Measurements from ENCODE around the gene ATG13. TPM values are rescaled to one million over a fixed set of nuclear protein-coding genes. Genes with fewer than 3 reads are reported as not detected.

The ATG13 gene
- total and polyA plus RNA-seq, 2 of the 4 experiments (the other 2 are of a cell fraction) = 43.0 to 49.7 TPM

DNA sequence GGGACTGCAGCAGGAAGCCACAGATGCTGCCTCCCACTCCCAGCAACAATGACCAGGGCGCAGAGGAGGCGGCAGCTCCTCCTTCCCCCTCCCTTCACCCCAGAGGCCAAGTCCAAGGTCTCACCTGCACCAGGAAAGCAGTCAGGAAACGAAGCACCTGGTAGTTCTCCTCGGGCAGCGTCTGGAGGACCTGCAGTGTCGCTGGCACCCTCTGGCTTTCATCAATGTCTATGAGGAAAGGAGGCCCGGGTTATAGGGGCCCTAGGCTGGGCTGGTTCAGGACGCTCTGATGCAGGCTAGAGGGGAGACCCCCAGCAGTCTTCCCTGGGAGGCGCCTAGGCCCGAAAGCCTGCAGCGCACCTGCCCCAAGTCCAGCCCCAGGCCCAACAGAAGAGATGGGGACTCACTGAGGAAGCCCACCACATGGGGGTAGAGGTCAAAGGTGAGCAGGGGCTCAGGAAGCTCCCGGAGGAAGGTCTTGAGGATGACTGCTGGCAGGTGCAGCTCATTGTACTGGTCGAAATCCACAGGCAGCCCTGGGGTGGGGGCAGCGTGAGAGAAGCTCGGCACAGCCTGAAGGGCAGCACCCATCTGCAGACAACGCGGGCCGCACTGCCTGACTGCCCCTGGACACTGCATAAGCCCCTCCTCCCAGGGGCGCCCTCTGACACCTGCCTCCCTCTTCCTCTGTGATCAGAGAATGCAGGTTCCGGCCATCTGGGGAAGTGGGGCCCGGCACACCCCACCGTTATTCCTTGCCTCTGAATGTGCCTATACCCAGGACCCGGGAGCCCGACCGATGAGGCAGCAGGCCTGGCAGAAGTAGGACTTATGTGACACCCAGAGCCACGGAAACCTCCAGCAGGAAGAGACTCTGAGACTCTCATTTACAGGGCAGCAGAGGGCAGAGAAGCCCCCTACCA, 62.1 kb downstream of the ATG13 start:
- Histone ChIP-seq H2BK15ac (ENCODE audit: low read depth, low read length) (no peak overlapping the region), H3K9me3 (ENCODE audit: control insufficient read depth, insufficient read depth, low read length) (no peaks in the 10 kb centered on the region), H3K27ac (ENCODE audit: insufficient read depth, low read length) (no peak overlapping the region), H2BK20ac (ENCODE audit: low read depth, low read length) (no peak overlapping the region), H3K9me1 (ENCODE audit: insufficient read depth, low read length) (peaks cover 14% of the 10 kb centered on the region; the same call in 1 of the 2 replicates), H3K18ac (ENCODE audit: low read depth, low read length) (no peak overlapping the region), H3K4me2 (ENCODE audit: low read depth, low read length) (no peak overlapping the region), H3K9ac (ENCODE audit: low read depth, low read length) (no peak overlapping the region), H3K36me3 (ENCODE audit: control insufficient read depth, insufficient read depth, low read length) (peaks cover 58% of the 10 kb centered on the region), H2AK5ac (ENCODE audit: low read depth, low read length) (no peak overlapping the region), H4K20me1 (ENCODE audit: insufficient read depth, low read length) (peaks cover 9% of the 10 kb centered on the region; the same call in 1 of the 2 replicates), H4K5ac (ENCODE audit: low read depth, low read length) (no peak overlapping the region), H3K4ac (ENCODE audit: low read depth, low read length) (no peak overlapping the region), H2AK9ac (replicated peaks; ENCODE audit: low read depth, low read length, poor library complexity) (no peak overlapping the region), H2AFZ (replicated peaks; ENCODE audit: low read length, poor library complexity) (no peak overlapping the region), H3K14ac (replicated peaks; ENCODE audit: low read depth, low read length) (no peak overlapping the region), H3K27me3 (ENCODE audit: control insufficient read depth, insufficient read depth, low read length) (no peaks in the 10 kb centered on the region), H4K8ac (ENCODE audit: low read depth in 2 of 2, low read length in 2 of 2) (no peak overlapping the region), H3K56ac (ENCODE audit: extremely low read depth, insufficient read depth, low read length) (no peak overlapping the region), H2BK120ac (ENCODE audit: low read depth, low read length) (no peak overlapping the region), H4K91ac (ENCODE audit: insufficient read depth, low read depth, low read length) (no peak overlapping the region), H2BK5ac (ENCODE audit: low read depth, low read length, poor library complexity, severe bottlenecking) (no peak overlapping the region), H3K4me3 (ENCODE audit: insufficient read depth, low read depth, low read length) (no peak overlapping the region), H3K79me1 (ENCODE audit: low read depth in 1 of 2, low read length in 2 of 2) (peaks cover 3 to 24% of the 10 kb centered on the region in 2 experiments; a peak in 3 of 4 replicates), H3K4me1 (ENCODE audit: control insufficient read depth, insufficient read depth, low read length) (peaks cover 12% of the 10 kb centered on the region), H3K23ac (ENCODE audit: low read depth, low read length) (no peak overlapping the region)
- ATAC-seq (ENCODE audit: low read depth) = no peak
- 97% methylated on average over 6 of the region's 26 CpGs; no CpG with 5 or more reads in 1 of the 2 experiments for WGBS, 2 experiments (ENCODE audit: extremely low coverage in 2 of 2, insufficient read length in 1 of 2)
- intact Hi-C loops (cut with micrococcal nuclease) (loop anchor here (10.0 kb wide), 1 partner anchor 295 kb away; the partner anchor contains the start of gene MDK), in situ Hi-C loops (cut with MboI; ENCODE audit: low sequenced_read_pairs) (no loop called here), dilution Hi-C loops (cut with HindIII; ENCODE audit: low sequenced_read_pairs, unreplicated experiment) (no loop called here)
- POLR2A ChIA-PET (ENCODE audit: unreplicated experiment) = no interaction called here
- CTCF ChIA-PET = no interaction called here
- DNase-seq = no peak
- no TSS peak for BruUV-seq (replicated peaks)
- TF ChIP-seq POLR2A (IDR thresholded peaks at IDR 0.05; ENCODE audit: low read depth, low read length) (no peak), NFE2L2 (IDR thresholded peaks at IDR 0.05; ENCODE audit: low read depth, low read length) (no peak), FOS (IDR thresholded peaks at IDR 0.05; ENCODE audit: low read depth, low read length) (no peak), RCOR1 (IDR thresholded peaks at IDR 0.05; ENCODE audit: insufficient replicate concordance, low read length) (no peak), RFX5 (IDR thresholded peaks at IDR 0.05; ENCODE audit: low read depth, low read length) (no peak), CEBPB (IDR thresholded peaks at IDR 0.05; ENCODE audit: low read depth, low read length) (no peak), RAD21 (IDR thresholded peaks at IDR 0.05; ENCODE audit: low read length) (no peak), SMC3 (IDR thresholded peaks at IDR 0.05; ENCODE audit: low read depth, low read length) (no peak), CHD1 (IDR thresholded peaks at IDR 0.05; ENCODE audit: low read depth, low read length) (no peak), MAFK (IDR thresholded peaks at IDR 0.05; ENCODE audit: low read depth, low read length) (no peak)
- TF ChIP-seq, protein P1, sequence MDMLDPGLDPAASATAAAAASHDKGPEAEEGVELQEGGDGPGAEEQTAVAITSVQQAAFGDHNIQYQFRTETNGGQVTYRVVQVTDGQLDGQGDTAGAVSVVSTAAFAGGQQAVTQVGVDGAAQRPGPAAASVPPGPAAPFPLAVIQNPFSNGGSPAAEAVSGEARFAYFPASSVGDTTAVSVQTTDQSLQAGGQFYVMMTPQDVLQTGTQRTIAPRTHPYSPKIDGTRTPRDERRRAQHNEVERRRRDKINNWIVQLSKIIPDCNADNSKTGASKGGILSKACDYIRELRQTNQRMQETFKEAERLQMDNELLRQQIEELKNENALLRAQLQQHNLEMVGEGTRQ (IDR thresholded peaks at IDR 0.05; ENCODE audit: low read depth, low read length) = no peak
- TF ChIP-seq, protein P2, sequence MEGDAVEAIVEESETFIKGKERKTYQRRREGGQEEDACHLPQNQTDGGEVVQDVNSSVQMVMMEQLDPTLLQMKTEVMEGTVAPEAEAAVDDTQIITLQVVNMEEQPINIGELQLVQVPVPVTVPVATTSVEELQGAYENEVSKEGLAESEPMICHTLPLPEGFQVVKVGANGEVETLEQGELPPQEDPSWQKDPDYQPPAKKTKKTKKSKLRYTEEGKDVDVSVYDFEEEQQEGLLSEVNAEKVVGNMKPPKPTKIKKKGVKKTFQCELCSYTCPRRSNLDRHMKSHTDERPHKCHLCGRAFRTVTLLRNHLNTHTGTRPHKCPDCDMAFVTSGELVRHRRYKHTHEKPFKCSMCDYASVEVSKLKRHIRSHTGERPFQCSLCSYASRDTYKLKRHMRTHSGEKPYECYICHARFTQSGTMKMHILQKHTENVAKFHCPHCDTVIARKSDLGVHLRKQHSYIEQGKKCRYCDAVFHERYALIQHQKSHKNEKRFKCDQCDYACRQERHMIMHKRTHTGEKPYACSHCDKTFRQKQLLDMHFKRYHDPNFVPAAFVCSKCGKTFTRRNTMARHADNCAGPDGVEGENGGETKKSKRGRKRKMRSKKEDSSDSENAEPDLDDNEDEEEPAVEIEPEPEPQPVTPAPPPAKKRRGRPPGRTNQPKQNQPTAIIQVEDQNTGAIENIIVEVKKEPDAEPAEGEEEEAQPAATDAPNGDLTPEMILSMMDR (conservative IDR thresholded peaks at IDR 0.05; ENCODE audit: low read depth, low read length) = no peak

Measured in IMR-90 (cell line).